Stomach (tissue), 4 donors: ENCODE measurements around the gene EEFSEC.

ENCODE experiments used
- EP300 ChIP-seq: sonication (generic); formaldehyde crosslinking; IDR thresholded peaks from one replicate; pipeline ENCODE4 v1.6.1; 2017; ENCODE audit warnings: antibody characterized with exemption
- POLR2A ChIP-seq, 4 donors: fragments of 450-650 bp; IDR thresholded peaks; one replicate each; pipeline ENCODE4 v1.6.1; 2016; ENCODE audit warnings: antibody characterized with exemption in 4 of 4, control low read depth in 2 of 4, mild to moderate bottlenecking in 1 of 4, moderate library complexity in 1 of 4
- POLR2AphosphoS5 ChIP-seq, 3 donors: sonication (generic); formaldehyde crosslinking; IDR thresholded peaks; one replicate each; pipeline ENCODE4 v1.6.1; 2016; ENCODE audit warnings: antibody characterized with exemption in 3 of 3
- TF ChIP-seq, protein P1 (sequence below), 7 experiments: fragments of 450-650 bp in 4 of 7; fragments of 200-600 bp in 3 of 7; sonication (generic) in 3 of 7; IDR thresholded peaks; one replicate each; pipeline ENCODE4 v1.5.1; 2016 to 2019; ENCODE audit warnings: antibody characterized with exemption in 7 of 7, control low read depth in 2 of 7, mild to moderate bottlenecking in 1 of 7

GRCh38 chr3:128318275-128318941, 165.1 kb downstream of the EEFSEC start:
- TF ChIP-seq, protein P1, sequence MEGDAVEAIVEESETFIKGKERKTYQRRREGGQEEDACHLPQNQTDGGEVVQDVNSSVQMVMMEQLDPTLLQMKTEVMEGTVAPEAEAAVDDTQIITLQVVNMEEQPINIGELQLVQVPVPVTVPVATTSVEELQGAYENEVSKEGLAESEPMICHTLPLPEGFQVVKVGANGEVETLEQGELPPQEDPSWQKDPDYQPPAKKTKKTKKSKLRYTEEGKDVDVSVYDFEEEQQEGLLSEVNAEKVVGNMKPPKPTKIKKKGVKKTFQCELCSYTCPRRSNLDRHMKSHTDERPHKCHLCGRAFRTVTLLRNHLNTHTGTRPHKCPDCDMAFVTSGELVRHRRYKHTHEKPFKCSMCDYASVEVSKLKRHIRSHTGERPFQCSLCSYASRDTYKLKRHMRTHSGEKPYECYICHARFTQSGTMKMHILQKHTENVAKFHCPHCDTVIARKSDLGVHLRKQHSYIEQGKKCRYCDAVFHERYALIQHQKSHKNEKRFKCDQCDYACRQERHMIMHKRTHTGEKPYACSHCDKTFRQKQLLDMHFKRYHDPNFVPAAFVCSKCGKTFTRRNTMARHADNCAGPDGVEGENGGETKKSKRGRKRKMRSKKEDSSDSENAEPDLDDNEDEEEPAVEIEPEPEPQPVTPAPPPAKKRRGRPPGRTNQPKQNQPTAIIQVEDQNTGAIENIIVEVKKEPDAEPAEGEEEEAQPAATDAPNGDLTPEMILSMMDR (IDR thresholded peaks at IDR 0.05): no peak
- TF ChIP-seq POLR2A (IDR thresholded peaks at IDR 0.05) (no peak), EP300 (no peak), POLR2AphosphoS5 (IDR thresholded peaks at IDR 0.05) (no peak)
